HG03469 (cell line): ENCODE results near the gene SLC38A11.
"Not testable (repeated sequence)": the region's sequence is repeated elsewhere in the genome, so short reads cannot be mapped to it uniquely, and the experiment has no call there.

Experiments
- ATAC-seq: cut with Tn5 transposase; IDR thresholded peaks from one replicate; pipeline ENCODE4 v1.9.1; 2021; ENCODE audit warnings: mild to moderate bottlenecking, moderate library complexity, moderate number of reproducible peaks; ENCODE audit not compliant: unreplicated experiment

The SLC38A11 gene

GRCh38 chr2:164954954-164955701 lies at the start of gene SLC38A11:
TSS of gene SLC38A11 (minus strand) at chr2:164955525. CDS start at chr2:164955247, 278 bp downstream.
- ATAC-seq: no peak

GRCh38 chr2:165003443-165004130 lies 48.3 kb upstream of the SLC38A11 start:
- ATAC-seq: no peak

DNA sequence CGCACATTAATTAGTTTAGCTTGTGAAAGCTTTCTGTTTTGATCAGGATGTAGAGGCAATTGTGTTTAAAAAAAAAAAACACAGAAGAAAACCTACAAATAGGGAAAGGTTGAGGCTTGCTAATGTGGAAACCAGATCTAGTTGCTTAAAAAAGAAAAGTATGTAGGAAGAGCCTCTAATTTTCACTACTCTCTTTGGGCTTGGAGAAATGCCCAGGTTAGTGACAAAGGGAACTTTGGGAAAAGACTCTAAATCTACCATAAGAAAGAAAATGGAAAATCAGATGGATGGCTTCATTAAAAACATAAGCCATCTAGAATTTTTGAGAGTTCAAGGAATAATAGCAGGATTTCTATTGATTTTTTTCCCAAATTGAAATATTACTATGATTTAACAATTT lies 47.3 kb upstream of the SLC38A11 start:
- no peak for ATAC-seq

- ATAC-seq: not testable (repeated sequence)
Observed at GRCh38 chr2:164994664-164995299, 39.5 kb upstream of the SLC38A11 start.

DNA sequence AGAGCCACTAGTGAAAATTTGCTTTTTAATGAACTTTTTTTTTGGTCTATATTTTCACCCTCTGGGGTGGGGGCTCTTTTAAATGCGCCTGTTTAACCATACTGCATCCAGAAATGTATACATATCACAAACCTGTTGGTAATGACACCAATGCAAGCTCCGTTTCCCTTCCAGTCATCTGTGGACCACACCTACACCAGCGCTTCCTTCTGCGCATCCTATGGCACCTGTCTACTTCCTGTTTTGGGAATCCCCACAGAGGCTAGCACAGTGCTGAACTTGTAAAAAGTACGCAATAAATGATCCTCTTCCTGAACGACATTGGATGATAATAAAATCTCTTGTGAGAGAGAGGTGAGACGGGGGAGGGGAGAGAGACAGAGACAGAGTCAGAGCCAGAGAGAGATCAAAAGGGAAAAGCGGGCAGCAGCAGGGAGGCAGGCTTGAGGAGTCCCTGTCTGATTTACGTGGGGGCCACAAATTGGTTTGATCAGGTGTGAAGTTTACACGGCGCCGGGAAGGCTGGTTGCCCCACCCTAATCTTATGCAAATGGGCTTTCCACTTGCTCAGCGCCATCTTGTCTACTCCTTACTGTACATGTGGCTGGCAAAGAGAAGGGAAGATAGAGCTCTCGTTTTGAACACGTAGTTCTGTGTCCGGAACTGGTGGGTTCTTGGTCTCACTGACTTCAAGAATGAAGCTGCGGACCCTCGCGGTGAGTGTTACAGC lies 38.1 kb upstream of the SLC38A11 start:
- no peak for ATAC-seq

GRCh38 chr2:164992818-164993217 lies 37.5 kb upstream of the SLC38A11 start:
- ATAC-seq: no peak

DNA sequence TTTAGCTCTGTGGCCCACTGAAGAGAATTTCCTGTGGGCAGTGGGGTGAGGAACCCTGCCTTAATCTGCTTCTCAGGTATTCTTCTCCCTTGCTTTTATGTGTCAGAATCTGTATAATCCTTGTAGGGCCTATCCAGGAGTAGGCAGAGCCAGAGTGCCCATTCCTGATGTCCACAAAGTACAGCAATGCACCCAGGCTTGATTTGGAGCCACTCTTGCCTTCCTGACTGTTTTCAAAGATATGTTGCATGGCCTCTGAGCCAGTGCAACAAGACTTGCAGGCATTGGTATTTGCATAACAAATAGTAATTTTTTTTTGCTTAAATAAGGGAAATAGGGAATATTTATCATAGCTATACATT lies 36.7 kb upstream of the SLC38A11 start:
- not testable (repeated sequence) for ATAC-seq

- peak; percentile 82 for ATAC-seq
Observed at GRCh38 chr2:164991361-164992092, 36.2 kb upstream of the SLC38A11 start.

DNA sequence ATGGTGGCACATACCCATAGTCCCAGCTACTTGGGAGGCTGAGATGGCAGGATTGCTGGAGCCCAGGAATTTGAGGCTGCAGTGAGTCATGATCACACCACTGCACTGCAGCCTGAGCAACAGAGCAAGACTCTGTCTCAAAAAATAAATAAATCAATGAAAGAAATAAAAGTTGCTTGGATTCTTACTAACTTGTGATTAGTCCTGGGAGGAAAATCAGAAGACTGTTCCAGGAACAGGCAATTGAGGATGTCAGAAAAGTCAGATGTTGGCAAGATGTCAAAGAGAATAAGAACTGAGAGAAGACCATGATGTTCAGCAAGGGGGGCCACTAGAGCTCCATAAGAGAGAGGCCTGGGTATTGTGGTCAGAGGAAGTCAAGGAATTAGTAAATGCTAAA lies 35.6 kb upstream of the SLC38A11 start:
- not testable (repeated sequence) for ATAC-seq

DNA sequence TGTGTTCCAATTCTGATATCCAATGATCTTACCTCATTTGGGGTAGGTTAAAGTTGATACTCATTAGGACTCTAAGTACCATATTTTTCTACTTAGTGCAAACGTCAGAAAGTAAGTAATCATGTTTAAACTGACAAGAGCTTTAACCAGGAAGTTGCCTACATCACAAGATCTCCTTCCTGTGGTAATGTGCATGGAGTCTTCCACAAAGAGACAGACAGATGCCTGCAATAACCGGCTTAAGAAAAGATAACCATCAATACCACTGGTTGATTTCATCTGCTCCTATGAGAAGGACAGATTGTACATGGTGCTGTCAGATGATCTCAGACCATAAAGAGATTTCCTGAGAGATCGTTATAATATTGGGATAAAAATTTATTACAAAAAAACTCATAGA lies 33.5 kb upstream of the SLC38A11 start:
- ATAC-seq: not testable (repeated sequence)

DNA sequence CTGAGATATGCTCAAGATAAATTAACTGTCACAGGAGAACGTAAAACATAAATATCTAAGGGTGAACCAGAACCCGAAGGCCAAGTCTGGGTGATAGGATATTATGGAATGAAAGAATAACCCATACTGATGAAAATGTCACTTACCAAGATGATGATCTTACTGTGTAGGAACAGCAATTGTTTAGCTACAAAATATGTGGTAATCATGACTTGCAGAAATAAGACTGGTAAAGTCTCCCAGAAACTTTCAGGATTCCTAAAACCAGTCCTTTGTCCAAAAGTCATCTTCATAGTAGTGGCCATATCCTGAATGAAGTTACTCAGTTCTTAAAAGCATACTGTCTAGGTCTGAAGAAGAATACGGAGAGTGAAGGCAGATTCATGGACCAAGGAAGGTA lies 30.7 kb upstream of the SLC38A11 start:
- not testable (repeated sequence) for ATAC-seq

GRCh38 chr2:164984428-164984827 lies 29.1 kb upstream of the SLC38A11 start:
- no peak for ATAC-seq

GRCh38 chr2:164981217-164981990 lies 26.1 kb upstream of the SLC38A11 start:
- ATAC-seq: no peak

DNA sequence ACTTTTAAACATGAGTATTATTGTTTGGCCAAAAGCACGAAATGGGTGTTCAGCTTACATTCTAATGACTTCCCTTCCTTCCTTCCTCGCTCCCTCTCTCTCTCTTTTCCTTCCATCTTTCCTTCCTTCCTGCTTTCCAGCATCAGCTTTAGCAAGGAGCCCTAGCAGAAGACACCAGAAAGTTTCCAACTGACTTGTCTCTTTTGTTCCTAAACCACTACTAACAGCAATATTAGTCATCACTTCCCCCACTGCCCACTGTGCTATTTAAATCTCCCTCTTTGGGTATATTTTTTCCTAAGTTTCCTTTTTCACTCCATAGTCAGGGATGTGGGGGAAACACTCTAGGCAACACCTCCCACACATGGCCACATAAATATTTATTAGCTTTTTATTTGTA lies 25.4 kb upstream of the SLC38A11 start:
- not testable (repeated sequence) for ATAC-seq

DNA sequence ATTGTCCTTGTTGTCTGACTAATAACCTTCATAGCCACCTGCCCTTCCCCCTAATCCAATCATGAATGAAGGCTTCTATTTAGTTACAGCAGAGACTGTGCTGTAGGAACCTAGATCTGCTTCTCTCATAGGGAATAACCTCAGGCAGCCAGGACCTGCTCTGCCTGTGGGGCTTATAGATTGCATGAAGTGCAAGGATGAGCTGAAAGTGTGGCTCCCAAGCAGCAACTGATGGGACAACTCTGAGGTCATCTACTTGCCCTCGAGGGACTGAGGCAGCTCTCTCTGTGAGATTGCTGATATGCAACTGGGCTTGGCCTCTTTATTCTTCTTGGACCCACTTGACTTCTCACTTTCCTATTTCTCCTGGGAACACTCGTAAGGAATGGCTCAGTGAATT lies 23.8 kb upstream of the SLC38A11 start:
- ATAC-seq: no peak

- ATAC-seq: not testable (repeated sequence)
Observed at GRCh38 chr2:164976875-164977470, 21.6 kb upstream of the SLC38A11 start.

DNA sequence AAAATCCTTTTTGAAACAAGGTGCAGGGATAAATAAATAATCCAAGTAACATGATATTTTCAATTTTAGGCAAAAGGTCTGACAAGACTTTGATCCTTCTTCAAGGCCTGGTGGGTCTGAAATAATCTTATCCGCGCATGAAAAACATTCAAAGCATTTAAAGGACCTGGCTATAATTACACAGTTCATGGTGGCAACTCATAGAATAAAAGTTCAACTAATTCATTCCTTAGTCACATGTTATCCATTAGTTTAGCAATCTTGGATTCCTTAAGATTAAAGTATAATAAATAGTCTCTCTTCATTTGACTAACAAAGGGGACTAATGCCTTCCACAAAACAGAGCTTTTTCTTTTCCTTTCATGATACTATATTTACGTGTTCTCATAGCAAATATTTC lies 21.0 kb upstream of the SLC38A11 start:
- ATAC-seq: no peak

- no peak for ATAC-seq
Observed at GRCh38 chr2:164975891-164976290, 20.6 kb upstream of the SLC38A11 start.

DNA sequence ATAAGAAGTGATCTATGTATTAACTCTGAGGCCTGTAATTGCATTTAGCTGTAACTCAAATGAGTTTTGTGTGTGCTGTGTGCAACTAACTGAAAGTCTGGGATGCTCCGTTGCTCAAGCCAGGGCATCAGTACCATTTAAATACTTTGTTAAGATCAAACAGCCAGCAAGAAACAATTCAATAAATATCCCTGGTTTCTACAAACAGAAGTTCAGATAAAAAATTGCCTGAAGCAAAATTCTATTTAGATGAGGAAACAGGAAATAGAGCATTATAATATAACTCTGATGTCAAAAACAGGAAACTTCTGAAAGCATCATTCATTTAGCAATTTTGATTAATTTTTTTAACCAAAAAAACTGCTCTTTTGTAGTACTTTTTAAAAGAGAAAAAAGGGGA lies 18.9 kb upstream of the SLC38A11 start:
- no peak for ATAC-seq
